GM23338 (cell line): ENCODE results near the gene CCL8.

Experiments used
- CTCF ChIP-seq, 2 experiments: fragments of 200-600 bp in 1 of 2; sonication (generic) in 1 of 2; conservative IDR thresholded peaks; 2 replicates each; pipeline versions ENCODE4 v1.5.1 to v1.6.1; 2016 to 2017; ENCODE audit warnings: antibody characterized with exemption in 2 of 2, low read depth in 2 of 2, mild to moderate bottlenecking in 2 of 2, moderate library complexity in 1 of 2
- EZH2 ChIP-seq: fragments of 200-600 bp; sonication (generic); IDR thresholded peaks from one replicate; pipeline ENCODE4 v1.8.0; 2017; ENCODE audit warnings: antibody characterized with exemption, mild to moderate bottlenecking, low read depth; ENCODE audit not compliant: unreplicated experiment
- REST ChIP-seq: IDR thresholded peaks from one replicate; pipeline ENCODE4 v1.6.1; 2018; ENCODE audit warnings: antibody characterized with exemption; ENCODE audit not compliant: unreplicated experiment

- TF ChIP-seq CTCF (conservative IDR thresholded peaks at IDR 0.05; ENCODE audit: low read depth in 2 of 2) (no peak), REST (no peak), EZH2 (no peak)
Observed at GRCh38 chr17:34369571-34369970, 50.3 kb downstream of the CCL8 start.
